Activated CD4-positive, alpha-beta memory T cell treated with anti-CD3 and anti-CD28 coated beads for 36 hours (primary cell): ENCODE measurements around the gene SLC13A3. TPM values are rescaled to one million over a fixed set of nuclear protein-coding genes. Genes with fewer than 3 reads are reported as not detected.

Experiments
- CTCF ChIA-PET: fragments of 350-600 bp; sonication (Branson Sonifier 250); formaldehyde crosslinking; loops from one replicate; lab custom pipeline; 2021; ENCODE audit warnings: antibody characterized with exemption, inconsistent platforms; lab: Charles Lee
- POLR2A ChIA-PET: fragments of 350-600 bp; sonication (Branson Sonifier 250); formaldehyde crosslinking; loops from one replicate; lab custom pipeline; 2021; ENCODE audit warnings: antibody characterized with exemption; lab: Charles Lee
- DNase-seq: peaks from one replicate; pipeline ENCODE4 v3.0.0-alpha.2; 2020
- H3K27ac Mint-ChIP-seq: one replicate; pipeline ENCODE4 v1.8.0; 2021; ENCODE audit warnings: mixed read lengths
- H3K27me3 Mint-ChIP-seq: one replicate; pipeline ENCODE4 v1.8.0; 2021; ENCODE audit warnings: mixed read lengths
- H3K36me3 Mint-ChIP-seq: one replicate; pipeline ENCODE4 v1.8.0; 2021; ENCODE audit warnings: mixed read lengths
- H3K4me1 Mint-ChIP-seq: one replicate; pipeline ENCODE4 v1.8.0; 2021; ENCODE audit warnings: low read depth, mixed read lengths
- H3K4me3 Mint-ChIP-seq: one replicate; pipeline ENCODE4 v1.8.0; 2021; ENCODE audit warnings: mild to moderate bottlenecking, mixed read lengths
- H3K9me3 Mint-ChIP-seq: one replicate; pipeline ENCODE4 v1.8.0; 2021; ENCODE audit warnings: mixed read lengths
- intact Hi-C: fragments of 100-400 bp; cut with micrococcal nuclease; formaldehyde crosslinking; loops from one replicate; pipeline ENCODE4 v1.15.1; 2023
- total RNA-seq, 2 experiments: library from RNA; stranded (reverse); gene quantifications; one replicate each; pipeline ENCODE4 v1.2.3, GENCODE V29; 2021

SLC13A3 gene
- total RNA-seq, 2 experiments from 2014 or later = 0.10 TPM; not detected in 1

- ChIA-PET CTCF (no interaction called here), POLR2A (no interaction called here)
- H3K4me1 Mint-ChIP-seq = no peaks in the 10 kb centered on the region
- H3K27me3 Mint-ChIP-seq = peaks cover 15% of the 10 kb centered on the region
- H3K9me3 Mint-ChIP-seq = no peaks in the 10 kb centered on the region
- H3K4me3 Mint-ChIP-seq = no peak overlapping the region
- intact Hi-C loops = no loop called here
- no peaks in the 10 kb centered on the region for H3K36me3 Mint-ChIP-seq
- DNase-seq = no peak
- no peak overlapping the region for H3K27ac Mint-ChIP-seq
These were observed 13.7 kb downstream of the SLC13A3 start for GRCh38 chr20:46637427-46638133.

- no peak overlapping the region for H3K27ac Mint-ChIP-seq
- no peaks in the 10 kb centered on the region for H3K4me1 Mint-ChIP-seq
These were observed 14.2 kb downstream of the SLC13A3 start for GRCh38 chr20:46637020-46637419.

GRCh38 chr20:46636514-46636913 is 14.7 kb downstream of the SLC13A3 start:
- Mint-ChIP-seq H3K36me3 (no peaks in the 10 kb centered on the region), H3K4me1 (no peaks in the 10 kb centered on the region), H3K27me3 (peaks cover 12% of the 10 kb centered on the region), H3K4me3 (no peak overlapping the region), H3K27ac (no peak overlapping the region), H3K9me3 (no peaks in the 10 kb centered on the region)
- POLR2A ChIA-PET = no interaction called here
- intact Hi-C loops = no loop called here
- DNase-seq = no peak
- CTCF ChIA-PET = no interaction called here

More at GRCh38 chr20:46637020-46637419, 14.2 kb downstream of the SLC13A3 start:
- DNase-seq = no peak
- CTCF ChIA-PET = no interaction called here
- intact Hi-C loops = no loop called here
- no peaks in the 10 kb centered on the region for H3K9me3 Mint-ChIP-seq
- POLR2A ChIA-PET = no interaction called here
- H3K4me3 Mint-ChIP-seq = no peak overlapping the region
- peaks cover 15% of the 10 kb centered on the region for H3K27me3 Mint-ChIP-seq
- H3K36me3 Mint-ChIP-seq = no peaks in the 10 kb centered on the region

GRCh38 chr20:46635514-46636136 is 15.6 kb downstream of the SLC13A3 start:
- H3K27ac Mint-ChIP-seq = no peak overlapping the region

GRCh38 chr20:46634528-46634927 is 16.7 kb downstream of the SLC13A3 start:
- H3K9me3 Mint-ChIP-seq = peaks cover 4% of the 10 kb centered on the region
- no peaks in the 10 kb centered on the region for H3K4me1 Mint-ChIP-seq
- ChIA-PET CTCF (no interaction called here), POLR2A (no interaction called here)
- H3K27ac Mint-ChIP-seq = no peak overlapping the region
- intact Hi-C loops = no loop called here
- no peak for DNase-seq
- H3K36me3 Mint-ChIP-seq = no peaks in the 10 kb centered on the region
- H3K4me3 Mint-ChIP-seq = no peak overlapping the region
- peaks cover 16% of the 10 kb centered on the region for H3K27me3 Mint-ChIP-seq

More at GRCh38 chr20:46635514-46636136, 15.6 kb downstream of the SLC13A3 start:
- POLR2A ChIA-PET = no interaction called here
- Mint-ChIP-seq H3K27me3 (peaks cover 12% of the 10 kb centered on the region), H3K9me3 (no peaks in the 10 kb centered on the region), H3K4me1 (no peaks in the 10 kb centered on the region), H3K36me3 (no peaks in the 10 kb centered on the region), H3K4me3 (no peak overlapping the region)
- CTCF ChIA-PET = no interaction called here
- no peak for DNase-seq
- intact Hi-C loops = no loop called here

GRCh38 chr20:46631874-46632446 is 19.3 kb downstream of the SLC13A3 start:
- peaks cover 18% of the 10 kb centered on the region for H3K27me3 Mint-ChIP-seq
- CTCF ChIA-PET = interaction anchor here (1.3 kb wide), 1 partner anchor 21 kb away, joined by 3 read pairs; no protein-coding TSS in a partner anchor

GRCh38 chr20:46631212-46631869 is 19.9 kb downstream of the SLC13A3 start:
- no peak overlapping the region for H3K4me3 Mint-ChIP-seq
- H3K4me1 Mint-ChIP-seq = no peaks in the 10 kb centered on the region
- H3K27me3 Mint-ChIP-seq = peaks cover 22% of the 10 kb centered on the region
- ChIA-PET CTCF (no interaction called here), POLR2A (no interaction called here)
- peaks cover 10% of the 10 kb centered on the region for H3K9me3 Mint-ChIP-seq
- no peak overlapping the region for H3K27ac Mint-ChIP-seq
- no peak for DNase-seq
- H3K36me3 Mint-ChIP-seq = no peaks in the 10 kb centered on the region
- intact Hi-C loops = no loop called here

More at GRCh38 chr20:46631874-46632446, 19.3 kb downstream of the SLC13A3 start:
- DNase-seq = no peak
- Mint-ChIP-seq H3K4me3 (no peak overlapping the region), H3K9me3 (peaks cover 10% of the 10 kb centered on the region), H3K36me3 (no peaks in the 10 kb centered on the region), H3K4me1 (no peaks in the 10 kb centered on the region), H3K27ac (no peak overlapping the region)
- POLR2A ChIA-PET = no interaction called here
- intact Hi-C loops = no loop called here

GRCh38 chr20:46630306-46630705 is 21.0 kb downstream of the SLC13A3 start:
- no peak for DNase-seq
- Mint-ChIP-seq H3K27me3 (peaks cover 13% of the 10 kb centered on the region), H3K4me3 (no peak overlapping the region), H3K36me3 (no peaks in the 10 kb centered on the region), H3K9me3 (peaks cover 18% of the 10 kb centered on the region), H3K27ac (no peak overlapping the region), H3K4me1 (no peaks in the 10 kb centered on the region)
- intact Hi-C loops = no loop called here
- POLR2A ChIA-PET = no interaction called here
- CTCF ChIA-PET = no interaction called here

- peaks cover 13% of the 10 kb centered on the region for H3K27me3 Mint-ChIP-seq
- no peak overlapping the region for H3K4me3 Mint-ChIP-seq
- no peaks in the 10 kb centered on the region for H3K4me1 Mint-ChIP-seq
- H3K27ac Mint-ChIP-seq = no peak overlapping the region
- ChIA-PET POLR2A (no interaction called here), CTCF (no interaction called here)
- DNase-seq = no peak
- peaks cover 21% of the 10 kb centered on the region for H3K9me3 Mint-ChIP-seq
- intact Hi-C loops = no loop called here
- no peaks in the 10 kb centered on the region for H3K36me3 Mint-ChIP-seq
These were observed 21.9 kb downstream of the SLC13A3 start for GRCh38 chr20:46629341-46629740.

GRCh38 chr20:46627234-46627633 is 24.0 kb downstream of the SLC13A3 start:
- H3K4me1 Mint-ChIP-seq = no peaks in the 10 kb centered on the region
- H3K27me3 Mint-ChIP-seq = peaks cover 16% of the 10 kb centered on the region
- no peak overlapping the region for H3K27ac Mint-ChIP-seq
- intact Hi-C loops = no loop called here
- H3K4me3 Mint-ChIP-seq = no peak overlapping the region
- CTCF ChIA-PET = no interaction called here
- DNase-seq = no peak
- peaks cover 31% of the 10 kb centered on the region for H3K9me3 Mint-ChIP-seq
- H3K36me3 Mint-ChIP-seq = no peaks in the 10 kb centered on the region
- POLR2A ChIA-PET = no interaction called here

- no peak overlapping the region for H3K4me3 Mint-ChIP-seq
- peaks cover 19% of the 10 kb centered on the region for H3K27me3 Mint-ChIP-seq
- CTCF ChIA-PET = no interaction called here
- no peaks in the 10 kb centered on the region for H3K36me3 Mint-ChIP-seq
- H3K9me3 Mint-ChIP-seq = peaks cover 31% of the 10 kb centered on the region
- no peak for DNase-seq
- no peak overlapping the region for H3K27ac Mint-ChIP-seq
- intact Hi-C loops = no loop called here
- H3K4me1 Mint-ChIP-seq = no peaks in the 10 kb centered on the region
- POLR2A ChIA-PET = no interaction called here
These were observed 24.5 kb downstream of the SLC13A3 start for GRCh38 chr20:46626758-46627157.

GRCh38 chr20:46625875-46626373 is 25.3 kb downstream of the SLC13A3 start:
- peaks cover 31% of the 10 kb centered on the region for H3K9me3 Mint-ChIP-seq
- no peaks in the 10 kb centered on the region for H3K36me3 Mint-ChIP-seq
- no peak overlapping the region for H3K27ac Mint-ChIP-seq
- no peaks in the 10 kb centered on the region for H3K4me1 Mint-ChIP-seq
- intact Hi-C loops = no loop called here
- ChIA-PET POLR2A (no interaction called here), CTCF (no interaction called here)
- H3K27me3 Mint-ChIP-seq = peaks cover 19% of the 10 kb centered on the region
- no peak for DNase-seq
- no peak overlapping the region for H3K4me3 Mint-ChIP-seq
